PC-9 (cell line): ENCODE measurements around the gene CARMIL3. TPM values are rescaled to one million over a fixed set of nuclear protein-coding genes. Genes with fewer than 3 reads are reported as not detected.

ENCODE experiments used
- BruUV-seq: library from RNA; stranded (reverse); fragments of 400-500 nt; replicated peaks from 2 replicates; lab custom pipeline; 2021; lab: Mats Ljungman, UMichigan
- CTCF ChIA-PET: fragments of 300-600 bp; sonication (Branson Sonifier 250); formaldehyde crosslinking; loops from one replicate; lab custom pipeline; 2022; ENCODE audit warnings: antibody characterized with exemption; lab: Charles Lee
- POLR2A ChIA-PET: fragments of 300-600 bp; sonication (Branson Sonifier 250); formaldehyde crosslinking; loops from one replicate; lab custom pipeline; 2022; ENCODE audit warnings: antibody characterized with exemption; ENCODE audit not compliant: unreplicated experiment; lab: Charles Lee
- DNase-seq, 2 experiments: peaks; one replicate each; pipeline versions ENCODE4 v3.0.0 to v3.0.0-alpha.2; 2015 to 2022; ENCODE audit warnings: mixed read lengths in 1 of 2
- H2AFZ ChIP-seq: fragments of 200-600 bp; sonication (generic); 2 replicates; pipeline ENCODE4 v1.8.1; 2017; ENCODE audit warnings: antibody characterized with exemption
- H3F3A ChIP-seq: fragments of 200-600 bp; sonication (generic); 2 replicates; pipeline ENCODE4 v1.8.1; 2017; ENCODE audit warnings: antibody characterized with exemption, mild to moderate bottlenecking, low read depth; ENCODE audit not compliant: insufficient read depth
- H3K27ac ChIP-seq: fragments of 200-600 bp; sonication (generic); 2 replicates; pipeline ENCODE4 v1.6.1; 2016; ENCODE audit warnings: mixed run types
- H3K27me3 ChIP-seq: fragments of 200-600 bp; sonication (generic); 2 replicates; pipeline ENCODE4 v1.6.1; 2016; ENCODE audit warnings: low read depth, mixed run types; ENCODE audit not compliant: insufficient read depth
- H3K36me3 ChIP-seq: fragments of 200-600 bp; sonication (generic); 2 replicates; pipeline ENCODE4 v1.6.1; 2016; ENCODE audit warnings: low read depth, mixed run types
- H3K4me1 ChIP-seq: fragments of 200-600 bp; sonication (generic); replicated peaks from 2 replicates; pipeline ENCODE4 v1.6.1; 2016; ENCODE audit warnings: mixed run types; ENCODE audit not compliant: insufficient read depth
- H3K4me2 ChIP-seq: fragments of 200-600 bp; sonication (generic); 2 replicates; pipeline ENCODE4 v1.6.1; 2017; ENCODE audit warnings: mixed run types
- H3K4me3 ChIP-seq: fragments of 200-600 bp; sonication (generic); 2 replicates; pipeline ENCODE4 v1.6.1; 2016; ENCODE audit warnings: mixed run types
- H3K79me2 ChIP-seq: fragments of 200-600 bp; sonication (generic); 2 replicates; pipeline ENCODE4 v1.6.1; 2017; ENCODE audit warnings: low read depth, mixed run types
- H3K9me2 ChIP-seq: fragments of 200-600 bp; sonication (generic); 2 replicates; pipeline ENCODE4 v1.8.1; 2017; ENCODE audit warnings: mild to moderate bottlenecking; ENCODE audit not compliant: insufficient read depth
- H3K9me3 ChIP-seq: fragments of 200-600 bp; sonication (generic); 2 replicates; pipeline ENCODE4 v1.8.1; 2016; ENCODE audit warnings: low read depth; ENCODE audit not compliant: insufficient read depth
- H4K20me1 ChIP-seq: fragments of 200-600 bp; sonication (generic); 2 replicates; pipeline ENCODE4 v1.8.1; 2017; ENCODE audit not compliant: insufficient read depth
- EZH2 ChIP-seq: fragments of 200-600 bp; sonication (generic); IDR thresholded peaks from 2 replicates; pipeline ENCODE4 v1.8.0; 2017; ENCODE audit warnings: antibody characterized with exemption, low read depth
- intact Hi-C: fragments of 100-400 bp; cut with micrococcal nuclease; formaldehyde crosslinking; loops from one replicate; pipeline ENCODE4 v1.10.0; 2022; ENCODE audit not compliant: unreplicated experiment
- total RNA-seq: library from RNA; stranded (reverse); gene quantifications from 2 replicates; pipeline ENCODE4 v1.2.3, GENCODE V29; 2021
- TF ChIP-seq, protein P1 (sequence below): fragments of 200-600 bp; sonication (generic); conservative IDR thresholded peaks from 2 replicates; pipeline ENCODE4 v1.6.1; 2017; ENCODE audit warnings: mixed run types, antibody characterized with exemption, mild to moderate bottlenecking, moderate library complexity

The CARMIL3 gene
- total RNA-seq, 1 experiment from 2014 or later = not detected

DNA sequence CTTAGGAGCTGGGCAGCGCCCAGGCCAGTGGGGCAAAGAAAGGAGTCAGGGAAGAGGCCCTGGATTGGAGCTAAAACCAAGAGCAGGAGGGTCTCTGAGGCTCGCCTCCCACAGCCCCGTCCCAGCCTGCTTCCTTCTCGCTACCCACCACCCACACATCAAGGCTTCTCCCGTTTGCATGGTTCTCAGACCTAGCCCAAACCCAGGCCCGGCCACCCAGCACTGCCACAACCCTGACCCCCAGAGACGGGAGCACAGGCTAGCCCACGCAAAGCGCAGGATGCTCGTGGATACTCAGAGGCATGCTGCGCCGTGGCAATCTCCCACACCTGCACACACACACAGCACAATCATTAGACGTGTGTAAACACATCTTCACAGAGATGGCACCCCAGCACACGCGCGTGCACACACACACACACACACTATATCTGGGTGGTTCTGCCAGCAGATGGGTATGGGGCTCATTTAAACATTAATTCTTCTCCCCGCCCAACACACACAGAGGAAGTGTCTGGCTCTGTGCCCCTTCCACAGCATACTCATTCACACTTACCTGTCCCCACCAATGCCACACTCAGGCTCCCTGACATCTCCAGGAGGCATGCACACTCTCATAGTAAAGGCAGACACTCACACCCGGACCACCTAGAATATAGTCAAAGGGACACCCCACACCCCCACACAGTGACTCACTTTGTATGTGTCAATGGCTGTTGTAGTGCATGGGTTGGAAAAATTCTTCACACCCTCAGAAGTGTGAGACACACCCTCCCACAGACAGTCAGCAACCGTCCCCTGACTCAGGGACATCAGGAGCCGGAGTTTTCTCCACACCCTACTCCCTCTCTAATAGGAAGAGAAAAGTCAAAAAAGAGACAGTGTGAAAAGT is 1.1 kb downstream of the CARMIL3 start:
- CTCF ChIA-PET = interaction anchor here (0.5 to 0.6 kb wide), 2 partner anchors 35 to 704 kb away, joined by 3 to 4 read pairs; no protein-coding TSS in a partner anchor
- Histone ChIP-seq H3K4me2 (peak overlapping the region; percentile 79; the same call in 1 of the 2 replicates), H3F3A (no peaks in the 10 kb centered on the region), H3K27me3 (peaks cover 36% of the 10 kb centered on the region), H3K36me3 (no peaks in the 10 kb centered on the region), H3K9me3 (no peaks in the 10 kb centered on the region), H3K9me2 (no peaks in the 10 kb centered on the region), H3K4me1 (no peaks in the 10 kb centered on the region), H3K27ac (no peak overlapping the region), H4K20me1 (no peaks in the 10 kb centered on the region), H3K4me3 (no peak overlapping the region; the same call in 1 of the 2 replicates), H3K79me2 (no peaks in the 10 kb centered on the region), H2AFZ (no peak overlapping the region)
- no TSS peak for BruUV-seq
- POLR2A ChIA-PET = interaction anchor here (0.6 kb wide), 1 partner anchor 1076 kb away, joined by 8 read pairs; no protein-coding TSS in a partner anchor
- TF ChIP-seq, protein P1, sequence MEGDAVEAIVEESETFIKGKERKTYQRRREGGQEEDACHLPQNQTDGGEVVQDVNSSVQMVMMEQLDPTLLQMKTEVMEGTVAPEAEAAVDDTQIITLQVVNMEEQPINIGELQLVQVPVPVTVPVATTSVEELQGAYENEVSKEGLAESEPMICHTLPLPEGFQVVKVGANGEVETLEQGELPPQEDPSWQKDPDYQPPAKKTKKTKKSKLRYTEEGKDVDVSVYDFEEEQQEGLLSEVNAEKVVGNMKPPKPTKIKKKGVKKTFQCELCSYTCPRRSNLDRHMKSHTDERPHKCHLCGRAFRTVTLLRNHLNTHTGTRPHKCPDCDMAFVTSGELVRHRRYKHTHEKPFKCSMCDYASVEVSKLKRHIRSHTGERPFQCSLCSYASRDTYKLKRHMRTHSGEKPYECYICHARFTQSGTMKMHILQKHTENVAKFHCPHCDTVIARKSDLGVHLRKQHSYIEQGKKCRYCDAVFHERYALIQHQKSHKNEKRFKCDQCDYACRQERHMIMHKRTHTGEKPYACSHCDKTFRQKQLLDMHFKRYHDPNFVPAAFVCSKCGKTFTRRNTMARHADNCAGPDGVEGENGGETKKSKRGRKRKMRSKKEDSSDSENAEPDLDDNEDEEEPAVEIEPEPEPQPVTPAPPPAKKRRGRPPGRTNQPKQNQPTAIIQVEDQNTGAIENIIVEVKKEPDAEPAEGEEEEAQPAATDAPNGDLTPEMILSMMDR = no peak
- no peak for TF ChIP-seq EZH2
- DNase-seq = no peak
- intact Hi-C loops = no loop called here

DNA sequence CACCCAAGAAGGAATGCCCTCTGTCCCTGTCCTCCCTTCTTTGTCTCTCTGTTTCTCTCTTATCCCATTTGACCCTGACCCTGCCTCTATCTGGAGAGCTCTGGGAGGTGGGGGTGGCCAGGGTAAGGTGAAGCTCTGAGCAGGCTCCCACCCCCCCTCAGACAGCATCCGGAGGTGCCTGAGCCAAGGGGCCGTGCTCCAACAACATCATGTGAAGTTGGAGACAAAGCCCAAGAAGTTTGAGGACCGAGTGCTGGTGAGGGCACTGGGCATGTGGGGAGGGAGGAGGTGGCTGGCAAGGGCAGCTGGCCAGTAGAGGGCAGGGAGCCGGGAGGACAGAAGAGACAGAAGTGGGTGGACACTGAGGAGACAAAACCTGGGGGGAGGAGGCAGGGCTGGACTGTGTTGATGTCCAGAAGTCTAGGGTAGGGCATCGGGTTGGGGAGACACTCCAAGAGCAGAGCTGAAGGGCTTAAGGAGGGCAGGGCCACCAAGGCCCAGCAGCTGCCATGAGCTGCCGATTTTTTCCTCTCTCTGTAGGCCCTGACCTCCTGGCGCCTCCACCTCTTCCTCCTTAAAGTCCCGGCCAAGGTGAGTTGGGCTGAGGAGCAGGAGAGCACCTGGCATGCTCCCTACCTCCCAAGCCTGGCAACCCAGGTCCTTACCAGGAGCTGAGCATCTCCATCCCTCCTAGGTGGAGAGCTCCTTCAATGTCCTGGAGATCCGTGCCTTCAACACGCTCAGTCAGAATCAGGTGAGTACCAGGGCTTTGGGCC is 1.9 kb downstream of the CARMIL3 start:
- peaks cover 36% of the 10 kb centered on the region for H3K27me3 ChIP-seq
- TF ChIP-seq, protein P1 = no peak
- TF ChIP-seq EZH2 = no peak
- no peak for DNase-seq
- H4K20me1 ChIP-seq = no peaks in the 10 kb centered on the region
- H3F3A ChIP-seq = no peaks in the 10 kb centered on the region
- no peaks in the 10 kb centered on the region for H3K9me3 ChIP-seq
- no TSS peak for BruUV-seq
- H2AFZ ChIP-seq = no peak overlapping the region
- H3K79me2 ChIP-seq = no peaks in the 10 kb centered on the region
- H3K4me3 ChIP-seq = no peak overlapping the region
- ChIA-PET CTCF (no interaction called here), POLR2A (no interaction called here)
- H3K4me2 ChIP-seq = no peak overlapping the region
- no peaks in the 10 kb centered on the region for H3K4me1 ChIP-seq
- intact Hi-C loops = no loop called here
- H3K36me3 ChIP-seq = no peaks in the 10 kb centered on the region
- no peak overlapping the region for H3K27ac ChIP-seq
- no peaks in the 10 kb centered on the region for H3K9me2 ChIP-seq

DNA sequence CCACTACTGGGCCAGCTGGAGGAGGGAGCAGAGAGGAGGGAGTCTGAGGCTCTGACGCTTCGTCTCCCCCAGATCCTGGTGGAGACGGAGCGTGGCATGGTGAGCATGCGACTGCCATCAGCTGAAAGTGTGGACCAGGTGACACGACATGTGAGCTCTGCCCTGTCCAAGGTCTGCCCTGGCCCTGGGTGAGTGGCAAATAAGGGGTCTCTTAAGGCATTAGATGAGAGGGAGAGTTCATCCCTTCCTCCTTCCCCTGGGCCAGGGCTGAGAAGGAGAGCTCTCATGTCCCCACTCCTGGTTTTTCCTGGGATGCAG is 2.5 kb downstream of the CARMIL3 start:
- POLR2A ChIA-PET = no interaction called here
- H3K27me3 ChIP-seq = peaks cover 31% of the 10 kb centered on the region
- H3K4me3 ChIP-seq = no peak overlapping the region
- no peaks in the 10 kb centered on the region for H3K79me2 ChIP-seq
- no peak for DNase-seq
- H3F3A ChIP-seq = no peaks in the 10 kb centered on the region
- no peaks in the 10 kb centered on the region for H3K9me2 ChIP-seq
- H3K9me3 ChIP-seq = no peaks in the 10 kb centered on the region
- no peaks in the 10 kb centered on the region for H3K4me1 ChIP-seq
- no peak overlapping the region for H3K27ac ChIP-seq
- BruUV-seq = no TSS peak
- no peak overlapping the region for H3K4me2 ChIP-seq
- TF ChIP-seq, protein P1 = no peak
- TF ChIP-seq EZH2 = no peak
- no peaks in the 10 kb centered on the region for H3K36me3 ChIP-seq
- no peak overlapping the region for H2AFZ ChIP-seq
- H4K20me1 ChIP-seq = no peaks in the 10 kb centered on the region
- CTCF ChIA-PET = interaction anchor here (0.6 kb wide), 1 partner anchor 161 kb away, joined by 4 read pairs; no protein-coding TSS in a partner anchor
- intact Hi-C loops = no loop called here
